Keratinocyte (primary cell): ENCODE measurements around the gene ABHD6. TPM values are rescaled to one million over a fixed set of nuclear protein-coding genes. Genes with fewer than 3 reads are reported as not detected.

Source experiments
- DNase-seq: peaks from one replicate; pipeline ENCODE4 v3.0.0-alpha.2; 2011; ENCODE audit warnings: low read depth, missing footprints, low spot score
- FAIRE-seq: peaks from 2 replicates; lab custom pipeline; 2011; peaks lifted over from hg19 to GRCh38; lab: Jason Lieb, UNC
- H2AFZ ChIP-seq: 2 replicates; pipeline ENCODE4 v1.6.0; 2012; ENCODE audit warnings: low read length, control low read depth, inconsistent platforms; ENCODE audit not compliant: control insufficient read depth
- H3K27ac ChIP-seq: 2 replicates; pipeline ENCODE4 v1.5.1; 2011; ENCODE audit warnings: low read length; ENCODE audit not compliant: control insufficient read depth, insufficient read depth
- H3K27me3 ChIP-seq: 3 replicates; pipeline ENCODE4 v1.6.0; 2011; ENCODE audit warnings: low read length; ENCODE audit not compliant: control insufficient read depth, insufficient read depth; ENCODE audit errors: extremely low read depth
- H3K36me3 ChIP-seq, 2 experiments: 2 replicates in 1 of 2; 3 replicates in 1 of 2; pipeline ENCODE4 v1.5.1; 2011; ENCODE audit warnings: low read length in 2 of 2, mild to moderate bottlenecking in 1 of 2; ENCODE audit not compliant: control insufficient read depth in 2 of 2, insufficient read depth in 2 of 2; ENCODE audit errors: extremely low read depth in 1 of 2
- H3K4me1 ChIP-seq: 3 replicates; pipeline ENCODE4 v1.5.1; 2011; ENCODE audit warnings: low read length; ENCODE audit not compliant: control insufficient read depth, insufficient read depth; ENCODE audit errors: extremely low read depth
- H3K4me2 ChIP-seq: 3 replicates; pipeline ENCODE4 v1.6.0; 2011; ENCODE audit warnings: low read depth, low read length; ENCODE audit not compliant: control insufficient read depth, insufficient read depth; ENCODE audit errors: extremely low read depth
- H3K4me3 ChIP-seq, 3 experiments: fragments of 200-600 bp in 1 of 3; sonication (generic) in 1 of 3; 2 replicates in 2 of 3; 3 replicates in 1 of 3; pipeline ENCODE4 v1.5.1; 2011 to 2016; ENCODE audit warnings: low read length in 3 of 3, mild to moderate bottlenecking in 3 of 3, control low read depth in 2 of 3, inconsistent platforms in 1 of 3, low read depth in 1 of 3, mixed read lengths in 1 of 3, mixed run types in 1 of 3, moderate library complexity in 1 of 3; ENCODE audit not compliant: control insufficient read depth in 2 of 3, insufficient read depth in 2 of 3; ENCODE audit errors: extremely low read depth in 1 of 3
- H3K79me2 ChIP-seq: 2 replicates; pipeline ENCODE4 v1.6.0; 2012; ENCODE audit warnings: low read length; ENCODE audit not compliant: control insufficient read depth, insufficient read depth
- H3K9ac ChIP-seq: 3 replicates; pipeline ENCODE4 v1.6.0; 2011; ENCODE audit warnings: low read length; ENCODE audit not compliant: control insufficient read depth, insufficient read depth; ENCODE audit errors: extremely low read depth
- H3K9me1 ChIP-seq: 3 replicates; pipeline ENCODE4 v1.6.0; 2011; ENCODE audit warnings: low read length; ENCODE audit not compliant: control insufficient read depth, insufficient read depth; ENCODE audit errors: extremely low read depth
- H3K9me3 ChIP-seq: 2 replicates; pipeline ENCODE4 v1.5.1; 2012; ENCODE audit warnings: low read depth, low read length; ENCODE audit not compliant: control insufficient read depth
- H4K20me1 ChIP-seq: 3 replicates; pipeline ENCODE4 v1.6.0; 2011; ENCODE audit warnings: low read length; ENCODE audit not compliant: control insufficient read depth, insufficient read depth; ENCODE audit errors: extremely low read depth
- CTCF ChIP-seq, 3 experiments: IDR thresholded peaks in 1 of 3; conservative IDR thresholded peaks in 1 of 3; optimal IDR thresholded peaks in 1 of 3; 2 replicates in 2 of 3; 3 replicates in 1 of 3; pipeline versions ENCODE3 to v1.5.1; 2011; ENCODE audit warnings: low read length in 3 of 3, mild to moderate bottlenecking in 3 of 3, moderate library complexity in 2 of 3, control low read depth in 1 of 3, inconsistent platforms in 1 of 3; ENCODE audit not compliant: insufficient read depth in 2 of 3; ENCODE audit errors: extremely low read depth in 1 of 3
- EZH2 ChIP-seq: IDR thresholded peaks from one replicate; pipeline ENCODE4 v1.6.1; 2012; ENCODE audit warnings: inconsistent platforms, mild to moderate bottlenecking, low read length, moderate library complexity
- dilution Hi-C: fragments of 300-500 bp; cut with MboI; formaldehyde crosslinking; loops from one replicate; pipeline ENCODE4 v1.7.0; 2020; ENCODE audit warnings: low sequenced_read_pairs; ENCODE audit not compliant: extremely low pct_ligation_motif_present
- polyA plus RNA-seq, 5 experiments: library from polyadenylated mRNA; depleted of rRNA in 3 of 5; stranded (reverse) in 3 of 5; stranded (forward) in 1 of 5; unstranded in 1 of 5; fragments of >200 nt; gene quantifications; 1 replicate in 1 of 5; 2 replicates in 3 of 5; 3 replicates in 1 of 5; pipeline versions ENCODE4 v1.2.1 to v1.2.3, GENCODE V29; 2011 to 2012; ENCODE audit warnings: missing spikeins in 2 of 5, low read depth in 1 of 5, low replicate concordance in 1 of 5

Gene ABHD6
- polyA plus RNA-seq, 1 donor (not counting 4 experiments of a cell fraction or from before 2014, with no cell fraction given), result 15.2 TPM

GRCh38 chr3:58299839-58300516 is 62.4 kb downstream of the ABHD6 start:
- Histone ChIP-seq H4K20me1 (no peaks in the 10 kb centered on the region), H2AFZ (no peak overlapping the region), H3K27me3 (no peaks in the 10 kb centered on the region), H3K79me2 (no peaks in the 10 kb centered on the region), H3K9me3 (no peaks in the 10 kb centered on the region), H3K4me3 (no peak overlapping the region), H3K4me2 (no peak overlapping the region), H3K4me1 (peaks cover 10% of the 10 kb centered on the region), H3K9me1 (no peaks in the 10 kb centered on the region), H3K27ac (no peak overlapping the region), H3K36me3 (no peaks in the 10 kb centered on the region), H3K9ac (no peak overlapping the region)
- DNase-seq, result no peak
- dilution Hi-C loops, result no loop called here
- TF ChIP-seq CTCF (optimal IDR thresholded peaks at IDR 0.05 in 1 of 3, IDR thresholded peaks at IDR 0.05 in 1 of 3, conservative IDR thresholded peaks at IDR 0.05 in 1 of 3; ENCODE audit: extremely low read depth in 1 of 3, insufficient read depth in 2 of 3, low read length in 3 of 3) (peak in 2 of 3 experiments; percentile 35 to 44), EZH2 (no peak)
- no peak for FAIRE-seq

GRCh38 chr3:58305882-58306711 is 68.5 kb downstream of the ABHD6 start, which contains the start of the genes HTD2 and RPP14:
HTD2 (plus strand) TSS chr3:58306520; CDS start chr3:58317614, 11,094 bp downstream.
RPP14 (plus strand) TSS chr3:58306245; CDS start chr3:58310330, 4,085 bp downstream.
- dilution Hi-C loops, result no loop called here

More at GRCh38 chr3:58305882-58306711, 68.5 kb downstream of the ABHD6 start, which contains the start of the genes HTD2 and RPP14:
- peak within 1 kb of the TSS; percentile 93 to 99 (median 99) for H3K4me3 ChIP-seq
- peaks cover 11 to 21% of the 10 kb centered on the region in 2 experiments for H3K36me3 ChIP-seq
- FAIRE-seq (peak; percentile 95), DNase-seq (peak; percentile 79)
- no peaks in the 10 kb centered on the region for H3K9me3 ChIP-seq
- peak within 1 kb of the TSS; percentile 95 for H2AFZ ChIP-seq
- H3K4me1 ChIP-seq, result peaks cover 20% of the 10 kb centered on the region
- peaks cover 14% of the 10 kb centered on the region for H4K20me1 ChIP-seq
- H3K27ac ChIP-seq, result peak within 1 kb of the TSS; percentile 93
- H3K9me1 ChIP-seq, result no peaks in the 10 kb centered on the region
- no peaks in the 10 kb centered on the region for H3K27me3 ChIP-seq
- peaks cover 45% of the 10 kb centered on the region for H3K79me2 ChIP-seq
- H3K9ac ChIP-seq, result peak within 1 kb of the TSS; percentile 98
- TF ChIP-seq CTCF (optimal IDR thresholded peaks at IDR 0.05 in 1 of 3, IDR thresholded peaks at IDR 0.05 in 1 of 3, conservative IDR thresholded peaks at IDR 0.05 in 1 of 3; ENCODE audit: extremely low read depth in 1 of 3, insufficient read depth in 2 of 3, low read length in 3 of 3) (peak; percentile 93 to 95 (median 95)), EZH2 (no peak)
- peak within 1 kb of the TSS; percentile 99 for H3K4me2 ChIP-seq
